ENCODE data around the gene TRIP12. TPM values are rescaled to one million over a fixed set of nuclear protein-coding genes. Genes with fewer than 3 reads are reported as not detected.
"Not testable (repeated sequence)": the region's sequence is repeated elsewhere in the genome, so short reads cannot be mapped to it uniquely, and the experiment has no call there.

The TRIP12 gene
- polyA plus RNA-seq, 3 donors, result 22.2 to 56.7 (median 44.0) TPM

- no peaks in the 10 kb centered on the region for H4K20me1 ChIP-seq (ENCODE audit: insufficient read depth, low read length)
- intact Hi-C loops (cut with micrococcal nuclease), result no loop called here
- no peak overlapping the region for H3K4me3 ChIP-seq (replicated peaks in 1 of 3; ENCODE audit: low read depth in 2 of 3, low read length in 3 of 3)
Observed at GRCh38 chr2:229726643-229727042, 195.2 kb downstream of the TRIP12 start.

GRCh38 chr2:229725716-229726574, 195.9 kb downstream of the TRIP12 start:
- Histone ChIP-seq H3K4me3 (replicated peaks in 1 of 3; ENCODE audit: low read depth in 2 of 3, low read length in 3 of 3) (no peak overlapping the region), H3K36me3 (replicated peaks in 1 of 2; ENCODE audit: control insufficient read depth in 1 of 2, insufficient read depth in 2 of 2, low read length in 2 of 2) (no peaks in the 10 kb centered on the region), H3K27ac (ENCODE audit: low read depth in 1 of 2, low read length in 2 of 2) (no peak overlapping the region), H2AFZ (ENCODE audit: insufficient read depth, low read depth, low read length, poor library complexity, severe bottlenecking) (no peak overlapping the region), H3K79me2 (ENCODE audit: insufficient read depth, low read length) (no peaks in the 10 kb centered on the region), H3K9ac (ENCODE audit: insufficient read depth, low read length, poor library complexity, severe bottlenecking) (no peak overlapping the region), H3K4me2 (replicated peaks; ENCODE audit: extremely low read depth, low read length, poor library complexity, severe bottlenecking) (no peak overlapping the region), H3K4me1 (ENCODE audit: control insufficient read depth in 1 of 2, insufficient read depth in 2 of 2, low read length in 2 of 2) (no peaks in the 10 kb centered on the region), H3K9me3 (replicated peaks in 1 of 2; ENCODE audit: control insufficient read depth in 1 of 2, insufficient read depth in 1 of 2, low read length in 2 of 2) (no peaks in the 10 kb centered on the region), H4K20me1 (ENCODE audit: insufficient read depth, low read length) (no peaks in the 10 kb centered on the region), H3K27me3 (ENCODE audit: control insufficient read depth in 2 of 2, insufficient read depth in 2 of 2, low read length in 2 of 2) (no peaks in the 10 kb centered on the region)
- no peak for DNase-seq
- TF ChIP-seq, protein P1, sequence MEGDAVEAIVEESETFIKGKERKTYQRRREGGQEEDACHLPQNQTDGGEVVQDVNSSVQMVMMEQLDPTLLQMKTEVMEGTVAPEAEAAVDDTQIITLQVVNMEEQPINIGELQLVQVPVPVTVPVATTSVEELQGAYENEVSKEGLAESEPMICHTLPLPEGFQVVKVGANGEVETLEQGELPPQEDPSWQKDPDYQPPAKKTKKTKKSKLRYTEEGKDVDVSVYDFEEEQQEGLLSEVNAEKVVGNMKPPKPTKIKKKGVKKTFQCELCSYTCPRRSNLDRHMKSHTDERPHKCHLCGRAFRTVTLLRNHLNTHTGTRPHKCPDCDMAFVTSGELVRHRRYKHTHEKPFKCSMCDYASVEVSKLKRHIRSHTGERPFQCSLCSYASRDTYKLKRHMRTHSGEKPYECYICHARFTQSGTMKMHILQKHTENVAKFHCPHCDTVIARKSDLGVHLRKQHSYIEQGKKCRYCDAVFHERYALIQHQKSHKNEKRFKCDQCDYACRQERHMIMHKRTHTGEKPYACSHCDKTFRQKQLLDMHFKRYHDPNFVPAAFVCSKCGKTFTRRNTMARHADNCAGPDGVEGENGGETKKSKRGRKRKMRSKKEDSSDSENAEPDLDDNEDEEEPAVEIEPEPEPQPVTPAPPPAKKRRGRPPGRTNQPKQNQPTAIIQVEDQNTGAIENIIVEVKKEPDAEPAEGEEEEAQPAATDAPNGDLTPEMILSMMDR (IDR thresholded peaks at IDR 0.05), result no peak
- intact Hi-C loops (cut with micrococcal nuclease), result no loop called here
- H3K27me3 Mint-ChIP-seq (ENCODE audit: low read depth in 3 of 3), result peaks cover 3 to 4% (median 3%) of the 10 kb centered on the region in 3 donors
- H3K4me1 Mint-ChIP-seq, result peaks cover 4% of the 10 kb centered on the region
- no peak overlapping the region for H3K4me3 Mint-ChIP-seq
- no peak overlapping the region for H3K27ac Mint-ChIP-seq
- 97% methylated on average over 7 of the region's 7 CpGs for WGBS (ENCODE audit: insufficient coverage)
- H3K36me3 Mint-ChIP-seq, result no peaks in the 10 kb centered on the region
- peaks cover 0 to 6% (median 3%) of the 10 kb centered on the region in 7 donors for H3K9me3 Mint-ChIP-seq

More at GRCh38 chr2:229726643-229727042, 195.2 kb downstream of the TRIP12 start:
- H3K4me3 Mint-ChIP-seq, result no peak overlapping the region
- Histone ChIP-seq H3K4me1 (ENCODE audit: control insufficient read depth in 1 of 2, insufficient read depth in 2 of 2, low read length in 2 of 2) (no peaks in the 10 kb centered on the region), H3K9ac (ENCODE audit: insufficient read depth, low read length, poor library complexity, severe bottlenecking) (no peak overlapping the region), H3K79me2 (ENCODE audit: insufficient read depth, low read length) (no peaks in the 10 kb centered on the region), H2AFZ (ENCODE audit: insufficient read depth, low read depth, low read length, poor library complexity, severe bottlenecking) (no peak overlapping the region), H3K9me3 (replicated peaks in 1 of 2; ENCODE audit: control insufficient read depth in 1 of 2, insufficient read depth in 1 of 2, low read length in 2 of 2) (no peaks in the 10 kb centered on the region), H3K27ac (ENCODE audit: low read depth in 1 of 2, low read length in 2 of 2) (no peak overlapping the region), H3K36me3 (replicated peaks in 1 of 2; ENCODE audit: control insufficient read depth in 1 of 2, insufficient read depth in 2 of 2, low read length in 2 of 2) (no peaks in the 10 kb centered on the region), H3K27me3 (ENCODE audit: control insufficient read depth in 2 of 2, insufficient read depth in 2 of 2, low read length in 2 of 2) (no peaks in the 10 kb centered on the region), H3K4me2 (replicated peaks; ENCODE audit: extremely low read depth, low read length, poor library complexity, severe bottlenecking) (no peak overlapping the region)
- peaks cover 3 to 5% (median 4%) of the 10 kb centered on the region in 3 donors for H3K27me3 Mint-ChIP-seq (ENCODE audit: low read depth in 3 of 3)
- no peaks in the 10 kb centered on the region for H3K36me3 Mint-ChIP-seq
- TF ChIP-seq, protein P1 (IDR thresholded peaks at IDR 0.05), result no peak
- WGBS (ENCODE audit: insufficient coverage), result 100% methylated on average over 1 of the region's 2 CpGs
- H3K9me3 Mint-ChIP-seq, result peaks cover 0 to 6% (median 3%) of the 10 kb centered on the region in 7 donors
- H3K4me1 Mint-ChIP-seq, result peaks cover 4% of the 10 kb centered on the region
- DNase-seq, result no peak
- no peak overlapping the region for H3K27ac Mint-ChIP-seq

DNA sequence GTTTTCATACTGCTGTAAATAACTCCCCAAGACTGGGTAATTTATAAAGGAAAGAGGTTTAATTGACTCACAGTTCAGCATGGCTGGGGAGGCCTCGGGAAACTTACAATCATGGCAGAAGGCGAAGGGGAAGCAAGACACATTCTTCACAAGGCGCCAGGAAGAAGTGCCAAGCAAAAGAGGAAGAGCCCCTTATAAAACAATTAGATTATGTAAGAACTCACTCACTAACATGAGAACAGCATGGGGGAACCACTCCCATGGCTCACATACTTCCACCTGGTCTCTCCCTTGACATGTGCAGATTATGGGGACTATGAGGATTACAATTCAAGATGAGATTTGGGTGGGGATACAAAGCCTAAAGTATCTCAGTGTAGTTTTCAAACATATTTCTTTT, 198.6 kb downstream of the TRIP12 start:
- not testable (repeated sequence) for H3K36me3 Mint-ChIP-seq
- peaks cover 4 to 11% (median 9%) of the 10 kb centered on the region in 3 donors for H3K27me3 Mint-ChIP-seq (ENCODE audit: low read depth in 3 of 3)

More for the DNA sequence above, 198.6 kb downstream of the TRIP12 start:
- H3K27ac ChIP-seq (ENCODE audit: low read depth in 1 of 2, low read length in 2 of 2); H3K36me3 ChIP-seq (replicated peaks in 1 of 2; ENCODE audit: control insufficient read depth in 1 of 2, insufficient read depth in 2 of 2, low read length in 2 of 2); H3K27ac Mint-ChIP-seq; H3K9me3 Mint-ChIP-seq; H3K4me2 ChIP-seq (replicated peaks; ENCODE audit: extremely low read depth, low read length, poor library complexity, severe bottlenecking); H3K79me2 ChIP-seq (ENCODE audit: insufficient read depth, low read length); H3K4me3 ChIP-seq (replicated peaks in 1 of 3; ENCODE audit: low read depth in 2 of 3, low read length in 3 of 3); H3K4me3 Mint-ChIP-seq; H3K4me1 Mint-ChIP-seq; H4K20me1 ChIP-seq (ENCODE audit: insufficient read depth, low read length); H3K4me1 ChIP-seq (ENCODE audit: control insufficient read depth in 1 of 2, insufficient read depth in 2 of 2, low read length in 2 of 2); H3K9ac ChIP-seq (ENCODE audit: insufficient read depth, low read length, poor library complexity, severe bottlenecking); intact Hi-C loops (cut with micrococcal nuclease); H2AFZ ChIP-seq (ENCODE audit: insufficient read depth, low read depth, low read length, poor library complexity, severe bottlenecking); H3K9me3 ChIP-seq (replicated peaks in 1 of 2; ENCODE audit: control insufficient read depth in 1 of 2, insufficient read depth in 1 of 2, low read length in 2 of 2): not testable (repeated sequence)
- DNase-seq, result peak in 2 of 3 donors; percentile 2 to 16
- WGBS (ENCODE audit: insufficient coverage), result no CpG with 5 or more reads among the region's 3 CpGs
- H3K27me3 ChIP-seq (ENCODE audit: control insufficient read depth in 2 of 2, insufficient read depth in 2 of 2, low read length in 2 of 2), result peaks cover 4 to 24% of the 10 kb centered on the region in 2 donors
